ENCODE results near the gene CRYGS.

Gene CRYGS

GRCh38 chr3:186489507-186489906 is 54.7 kb downstream of the CRYGS start:
- TF ChIP-seq, protein P1, sequence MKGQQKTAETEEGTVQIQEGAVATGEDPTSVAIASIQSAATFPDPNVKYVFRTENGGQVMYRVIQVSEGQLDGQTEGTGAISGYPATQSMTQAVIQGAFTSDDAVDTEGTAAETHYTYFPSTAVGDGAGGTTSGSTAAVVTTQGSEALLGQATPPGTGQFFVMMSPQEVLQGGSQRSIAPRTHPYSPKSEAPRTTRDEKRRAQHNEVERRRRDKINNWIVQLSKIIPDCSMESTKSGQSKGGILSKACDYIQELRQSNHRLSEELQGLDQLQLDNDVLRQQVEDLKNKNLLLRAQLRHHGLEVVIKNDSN (IDR thresholded peaks at IDR 0.05): no peak
- TF ChIP-seq NFIC (IDR thresholded peaks at IDR 0.05) (no peak), YY1 (IDR thresholded peaks at IDR 0.05; ENCODE audit: low read depth) (no peak), EGR1 (IDR thresholded peaks at IDR 0.05) (no peak), ZBTB7A (IDR thresholded peaks at IDR 0.05; ENCODE audit: low read depth) (no peak), TAF1 (IDR thresholded peaks at IDR 0.05; ENCODE audit: low read depth) (no peak), TEAD4 (IDR thresholded peaks at IDR 0.05) (no peak), TCF12 (IDR thresholded peaks at IDR 0.05; ENCODE audit: low read depth) (no peak), CEBPB (IDR thresholded peaks at IDR 0.05) (no peak), RAD21 (IDR thresholded peaks at IDR 0.05; ENCODE audit: low read depth) (no peak), REST (IDR thresholded peaks at IDR 0.05; ENCODE audit: low read depth) (no peak), CREB1 (IDR thresholded peaks at IDR 0.05; ENCODE audit: low read depth) (no peak)
- TF ChIP-seq, protein P2, sequence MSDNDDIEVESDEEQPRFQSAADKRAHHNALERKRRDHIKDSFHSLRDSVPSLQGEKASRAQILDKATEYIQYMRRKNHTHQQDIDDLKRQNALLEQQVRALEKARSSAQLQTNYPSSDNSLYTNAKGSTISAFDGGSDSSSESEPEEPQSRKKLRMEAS (IDR thresholded peaks at IDR 0.05): no peak

Measured in Ishikawa (cell line).